Breast epithelium (tissue), 4 donors: ENCODE results near the gene RABGAP1L. TPM values are rescaled to one million over a fixed set of nuclear protein-coding genes. Genes with fewer than 3 reads are reported as not detected.

Experiments used
- DNase-seq, 2 donors: peaks; one replicate each; pipeline ENCODE4 v3.0.0-alpha.2; 2019; ENCODE audit warnings: low spot score in 2 of 2
- H3K27ac ChIP-seq, 2 donors: fragments of 200-600 bp; sonication (generic) in 1 of 2; one replicate each; pipeline ENCODE4 v1.5.1; 2016 to 2019; ENCODE audit warnings: mild to moderate bottlenecking in 1 of 2
- H3K27me3 ChIP-seq, 2 donors: fragments of 200-600 bp; sonication (generic) in 1 of 2; one replicate each; pipeline versions ENCODE4 v1.5.1 to v1.6.0; 2017 to 2019; ENCODE audit warnings: control low read depth in 1 of 2, mild to moderate bottlenecking in 1 of 2
- H3K36me3 ChIP-seq: fragments of 200-600 bp; one replicate; pipeline ENCODE4 v1.5.1; 2019
- H3K4me1 ChIP-seq, 2 donors: fragments of 200-600 bp; sonication (generic); one replicate each; pipeline ENCODE4 v1.5.1; 2016 to 2019; ENCODE audit warnings: control low read depth in 1 of 2
- H3K4me3 ChIP-seq, 3 donors: fragments of 200-600 bp; sonication (generic); 1 replicate in 2 of 3; 2 replicates in 1 of 3; pipeline ENCODE4 v1.5.1; 2016 to 2019; ENCODE audit warnings: mild to moderate bottlenecking in 3 of 3, moderate library complexity in 2 of 3
- H3K9me3 ChIP-seq, 2 donors: fragments of 200-600 bp; sonication (generic) in 1 of 2; one replicate each; pipeline ENCODE4 v1.5.1; 2016 to 2019; ENCODE audit warnings: control low read depth in 1 of 2
- POLR2A ChIP-seq: fragments of 450-650 bp; IDR thresholded peaks from one replicate; pipeline ENCODE4 v1.6.1; 2016; ENCODE audit warnings: antibody characterized with exemption, mild to moderate bottlenecking, moderate library complexity
- POLR2AphosphoS5 ChIP-seq, 3 donors: sonication (generic); formaldehyde crosslinking; IDR thresholded peaks; one replicate each; pipeline ENCODE4 v1.6.1; 2017; ENCODE audit warnings: antibody characterized with exemption in 3 of 3
- intact Hi-C: fragments of 100-400 bp; cut with DNase I; formaldehyde crosslinking; loops from one replicate; pipeline ENCODE4 v1.15.1; 2023; ENCODE audit warnings: low total_unique reads
- total RNA-seq, 3 donors: library from RNA; depleted of rRNA; stranded (reverse); fragments of >200 nt; gene quantifications; one replicate each; pipeline ENCODE4 v1.1.0, GENCODE V29; 2016
- TF ChIP-seq, protein P1 (sequence below), 3 donors: fragments of 450-650 bp; IDR thresholded peaks; one replicate each; pipeline ENCODE4 v1.5.1; 2016 to 2017; ENCODE audit warnings: antibody characterized with exemption in 3 of 3, mild to moderate bottlenecking in 3 of 3, moderate library complexity in 3 of 3

Gene RABGAP1L
- total RNA-seq, 3 donors from 2014 or later: 41.3 to 83.7 (median 49.5) TPM

DNA sequence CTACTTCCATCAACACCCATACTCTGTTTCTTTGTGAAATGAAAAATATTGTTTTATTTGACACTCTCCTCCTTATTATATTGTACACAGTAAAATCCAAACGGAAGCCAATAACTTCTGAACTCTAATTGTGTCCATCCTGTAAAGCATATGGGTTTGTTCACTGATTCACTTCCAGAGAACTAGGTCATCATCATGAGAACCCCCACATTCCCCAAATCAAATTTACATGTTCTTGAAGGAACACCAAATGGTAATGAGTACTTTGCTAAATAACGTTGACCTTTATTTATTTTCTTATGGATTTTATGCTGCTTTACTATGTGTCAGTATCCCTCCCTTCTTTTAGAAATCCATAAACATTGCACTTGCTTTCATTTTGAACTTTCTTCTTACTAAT, 627.0 kb downstream of the RABGAP1L start:
- DNase-seq: no peak
- H3K27me3 ChIP-seq: no peaks in the 10 kb centered on the region
- intact Hi-C loops: no loop called here
- H3K27ac ChIP-seq: no peak overlapping the region
- no peaks in the 10 kb centered on the region for H3K4me1 ChIP-seq
- no peaks in the 10 kb centered on the region for H3K9me3 ChIP-seq
- H3K4me3 ChIP-seq: no peak overlapping the region
- no peak for TF ChIP-seq POLR2AphosphoS5 (IDR thresholded peaks at IDR 0.05)
- no peak for TF ChIP-seq POLR2A
- TF ChIP-seq, protein P1, sequence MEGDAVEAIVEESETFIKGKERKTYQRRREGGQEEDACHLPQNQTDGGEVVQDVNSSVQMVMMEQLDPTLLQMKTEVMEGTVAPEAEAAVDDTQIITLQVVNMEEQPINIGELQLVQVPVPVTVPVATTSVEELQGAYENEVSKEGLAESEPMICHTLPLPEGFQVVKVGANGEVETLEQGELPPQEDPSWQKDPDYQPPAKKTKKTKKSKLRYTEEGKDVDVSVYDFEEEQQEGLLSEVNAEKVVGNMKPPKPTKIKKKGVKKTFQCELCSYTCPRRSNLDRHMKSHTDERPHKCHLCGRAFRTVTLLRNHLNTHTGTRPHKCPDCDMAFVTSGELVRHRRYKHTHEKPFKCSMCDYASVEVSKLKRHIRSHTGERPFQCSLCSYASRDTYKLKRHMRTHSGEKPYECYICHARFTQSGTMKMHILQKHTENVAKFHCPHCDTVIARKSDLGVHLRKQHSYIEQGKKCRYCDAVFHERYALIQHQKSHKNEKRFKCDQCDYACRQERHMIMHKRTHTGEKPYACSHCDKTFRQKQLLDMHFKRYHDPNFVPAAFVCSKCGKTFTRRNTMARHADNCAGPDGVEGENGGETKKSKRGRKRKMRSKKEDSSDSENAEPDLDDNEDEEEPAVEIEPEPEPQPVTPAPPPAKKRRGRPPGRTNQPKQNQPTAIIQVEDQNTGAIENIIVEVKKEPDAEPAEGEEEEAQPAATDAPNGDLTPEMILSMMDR (IDR thresholded peaks at IDR 0.05): no peak
- H3K36me3 ChIP-seq: no peaks in the 10 kb centered on the region

DNA sequence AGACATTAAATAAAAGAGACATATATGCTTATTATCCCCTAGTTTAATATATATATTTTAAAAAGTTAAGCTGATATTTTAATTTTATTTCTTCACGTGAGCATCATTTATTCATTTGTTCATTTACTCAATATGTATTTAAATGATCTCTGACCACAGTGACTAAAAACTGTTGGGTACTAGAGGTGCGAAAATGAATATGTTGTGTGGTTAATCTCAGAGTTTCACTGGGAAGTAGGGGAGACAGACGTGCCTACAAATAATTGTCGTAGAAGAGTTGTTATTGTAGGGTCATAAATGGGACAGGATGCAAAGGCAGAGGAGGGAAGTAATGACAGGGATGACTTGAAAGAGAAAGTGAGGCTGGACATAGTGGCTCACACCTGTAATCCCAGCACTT, 627.4 kb downstream of the RABGAP1L start:
- intact Hi-C loops: no loop called here
- no peak for DNase-seq
- no peak overlapping the region for H3K4me3 ChIP-seq
- no peaks in the 10 kb centered on the region for H3K36me3 ChIP-seq
- TF ChIP-seq POLR2A: no peak
- no peak for TF ChIP-seq POLR2AphosphoS5 (IDR thresholded peaks at IDR 0.05)
- TF ChIP-seq, protein P1 (IDR thresholded peaks at IDR 0.05): no peak
- H3K9me3 ChIP-seq: no peaks in the 10 kb centered on the region
- no peak overlapping the region for H3K27ac ChIP-seq
- no peaks in the 10 kb centered on the region for H3K4me1 ChIP-seq
- no peaks in the 10 kb centered on the region for H3K27me3 ChIP-seq

- TF ChIP-seq, protein P1 (IDR thresholded peaks at IDR 0.05): no peak
- TF ChIP-seq POLR2AphosphoS5 (IDR thresholded peaks at IDR 0.05) (no peak), POLR2A (no peak)
- no peak for DNase-seq
- Histone ChIP-seq H3K4me3 (no peak overlapping the region), H3K36me3 (no peaks in the 10 kb centered on the region), H3K27me3 (no peaks in the 10 kb centered on the region), H3K27ac (no peak overlapping the region), H3K4me1 (no peaks in the 10 kb centered on the region), H3K9me3 (no peaks in the 10 kb centered on the region)
- intact Hi-C loops: no loop called here
Observed at GRCh38 chr1:174788981-174789380, 629.7 kb downstream of the RABGAP1L start.

GRCh38 chr1:174789399-174789798, 630.1 kb downstream of the RABGAP1L start:
- intact Hi-C loops: no loop called here
- H3K27ac ChIP-seq: no peak overlapping the region
- no peaks in the 10 kb centered on the region for H3K36me3 ChIP-seq

GRCh38 chr1:174791863-174792262, 632.5 kb downstream of the RABGAP1L start:
- Histone ChIP-seq H3K27me3 (no peaks in the 10 kb centered on the region), H3K27ac (no peak overlapping the region), H3K4me1 (no peaks in the 10 kb centered on the region), H3K36me3 (no peaks in the 10 kb centered on the region), H3K4me3 (no peak overlapping the region), H3K9me3 (no peaks in the 10 kb centered on the region)
- TF ChIP-seq, protein P1 (IDR thresholded peaks at IDR 0.05): no peak
- no peak for TF ChIP-seq POLR2AphosphoS5 (IDR thresholded peaks at IDR 0.05)
- no peak for TF ChIP-seq POLR2A
- intact Hi-C loops: no loop called here
- no peak for DNase-seq

More at GRCh38 chr1:174789399-174789798, 630.1 kb downstream of the RABGAP1L start:
- TF ChIP-seq, protein P1 (IDR thresholded peaks at IDR 0.05): no peak
- no peak for TF ChIP-seq POLR2AphosphoS5 (IDR thresholded peaks at IDR 0.05)
- TF ChIP-seq POLR2A: no peak
- Histone ChIP-seq H3K27me3 (no peaks in the 10 kb centered on the region), H3K9me3 (no peaks in the 10 kb centered on the region), H3K4me3 (no peak overlapping the region), H3K4me1 (no peaks in the 10 kb centered on the region)
- DNase-seq: no peak
